ENCODE results near the gene ANO6. TPM values are rescaled to one million over a fixed set of nuclear protein-coding genes. Genes with fewer than 3 reads are reported as not detected.

Gene ANO6
- polyA plus RNA-seq, 1 donor (not counting 4 experiments of a cell fraction or from before 2014, with no cell fraction given), result 64.3 TPM

- dilution Hi-C loops (cut with MboI; ENCODE audit: extremely low pct_ligation_motif_present, low sequenced_read_pairs), result no loop called here
- H3K4me2 ChIP-seq (ENCODE audit: control insufficient read depth, extremely low read depth, insufficient read depth, low read depth, low read length), result peak overlapping the region; percentile 76
- H4K20me1 ChIP-seq (ENCODE audit: control insufficient read depth, extremely low read depth, insufficient read depth, low read length), result no peaks in the 10 kb centered on the region
- no peaks in the 10 kb centered on the region for H3K9me1 ChIP-seq (ENCODE audit: control insufficient read depth, extremely low read depth, insufficient read depth, low read length)
- no peak overlapping the region for H2AFZ ChIP-seq (ENCODE audit: control insufficient read depth, low read length)
- no peaks in the 10 kb centered on the region for H3K9me3 ChIP-seq (ENCODE audit: control insufficient read depth, low read depth, low read length)
- DNase-seq (ENCODE audit: low read depth, low spot score) (no peak), FAIRE-seq (no peak)
- TF ChIP-seq EZH2 (IDR thresholded peaks at IDR 0.05; ENCODE audit: low read length), result no peak
- no peak for TF ChIP-seq CTCF (optimal IDR thresholded peaks at IDR 0.05 in 1 of 3, IDR thresholded peaks at IDR 0.05 in 1 of 3, conservative IDR thresholded peaks at IDR 0.05 in 1 of 3; ENCODE audit: extremely low read depth in 1 of 3, insufficient read depth in 2 of 3, low read length in 3 of 3)
- H3K36me3 ChIP-seq (ENCODE audit: control insufficient read depth in 2 of 2, extremely low read depth in 1 of 2, insufficient read depth in 2 of 2, low read length in 2 of 2), result peaks cover 3 to 9% of the 10 kb centered on the region in 2 experiments
- H3K79me2 ChIP-seq (ENCODE audit: control insufficient read depth, insufficient read depth, low read length), result peaks cover 54% of the 10 kb centered on the region
- peak overlapping the region; percentile 50 for H3K9ac ChIP-seq (ENCODE audit: control insufficient read depth, extremely low read depth, insufficient read depth, low read length)
- no peaks in the 10 kb centered on the region for H3K27me3 ChIP-seq (ENCODE audit: control insufficient read depth, extremely low read depth, insufficient read depth, low read length)
- peak overlapping the region in 1 of 3 experiments; percentile 39 for H3K4me3 ChIP-seq (ENCODE audit: control insufficient read depth in 2 of 3, extremely low read depth in 1 of 3, insufficient read depth in 2 of 3, low read depth in 1 of 3, low read length in 3 of 3)
- peak overlapping the region; percentile 97 for H3K27ac ChIP-seq (ENCODE audit: control insufficient read depth, insufficient read depth, low read length)
- H3K4me1 ChIP-seq (ENCODE audit: control insufficient read depth, extremely low read depth, insufficient read depth, low read length), result peaks cover 52% of the 10 kb centered on the region
Measured at GRCh38 chr12:45232146-45232755, 16.4 kb downstream of the ANO6 start.

- Histone ChIP-seq H3K9me1 (ENCODE audit: control insufficient read depth, extremely low read depth, insufficient read depth, low read length) (no peaks in the 10 kb centered on the region), H3K9me3 (ENCODE audit: control insufficient read depth, low read depth, low read length) (no peaks in the 10 kb centered on the region), H3K79me2 (ENCODE audit: control insufficient read depth, insufficient read depth, low read length) (peaks cover 50% of the 10 kb centered on the region), H3K27me3 (ENCODE audit: control insufficient read depth, extremely low read depth, insufficient read depth, low read length) (no peaks in the 10 kb centered on the region), H3K4me1 (ENCODE audit: control insufficient read depth, extremely low read depth, insufficient read depth, low read length) (peaks cover 52% of the 10 kb centered on the region), H3K9ac (ENCODE audit: control insufficient read depth, extremely low read depth, insufficient read depth, low read length) (peak overlapping the region; percentile 83), H3K4me2 (ENCODE audit: control insufficient read depth, extremely low read depth, insufficient read depth, low read depth, low read length) (peak overlapping the region; percentile 91), H3K4me3 (ENCODE audit: control insufficient read depth in 2 of 3, extremely low read depth in 1 of 3, insufficient read depth in 2 of 3, low read depth in 1 of 3, low read length in 3 of 3) (peak overlapping the region in 1 of 3 experiments; percentile 39), H3K27ac (ENCODE audit: control insufficient read depth, insufficient read depth, low read length) (peak overlapping the region; percentile 97), H2AFZ (ENCODE audit: control insufficient read depth, low read length) (no peak overlapping the region), H3K36me3 (ENCODE audit: control insufficient read depth in 2 of 2, extremely low read depth in 1 of 2, insufficient read depth in 2 of 2, low read length in 2 of 2) (peaks cover 2 to 8% of the 10 kb centered on the region in 2 experiments), H4K20me1 (ENCODE audit: control insufficient read depth, extremely low read depth, insufficient read depth, low read length) (no peaks in the 10 kb centered on the region)
- DNase-seq (ENCODE audit: low read depth, low spot score) (peak; percentile 83), FAIRE-seq (peak; percentile 95)
- dilution Hi-C loops (cut with MboI; ENCODE audit: extremely low pct_ligation_motif_present, low sequenced_read_pairs), result no loop called here
- TF ChIP-seq CTCF (optimal IDR thresholded peaks at IDR 0.05 in 1 of 3, IDR thresholded peaks at IDR 0.05 in 1 of 3, conservative IDR thresholded peaks at IDR 0.05 in 1 of 3; ENCODE audit: extremely low read depth in 1 of 3, insufficient read depth in 2 of 3, low read length in 3 of 3) (no peak), EZH2 (IDR thresholded peaks at IDR 0.05; ENCODE audit: low read length) (no peak)
Measured at GRCh38 chr12:45232756-45233372, 17.0 kb downstream of the ANO6 start.

Measured in keratinocyte (primary cell).